Suppressor macrophage treated with lipopolysaccharide for 4 hours (primary cell): Measurements from ENCODE around the gene OXSR1.

Source experiments
- DNase-seq: peaks from one replicate; pipeline ENCODE4 v3.0.0-alpha.2; 2020

The OXSR1 gene

GRCh38 chr3:38164952-38165721 lies at the start of gene OXSR1:
TSS of gene OXSR1 (plus strand) at chr3:38165537. CDS start at chr3:38165877, 340 bp downstream.
- DNase-seq: peak; percentile 100

- no peak for DNase-seq
These were observed 49.5 kb upstream of the OXSR1 start for GRCh38 chr3:38115645-38116427.

- DNase-seq: no peak
These were observed 48.7 kb upstream of the OXSR1 start for GRCh38 chr3:38116471-38117162.

DNA sequence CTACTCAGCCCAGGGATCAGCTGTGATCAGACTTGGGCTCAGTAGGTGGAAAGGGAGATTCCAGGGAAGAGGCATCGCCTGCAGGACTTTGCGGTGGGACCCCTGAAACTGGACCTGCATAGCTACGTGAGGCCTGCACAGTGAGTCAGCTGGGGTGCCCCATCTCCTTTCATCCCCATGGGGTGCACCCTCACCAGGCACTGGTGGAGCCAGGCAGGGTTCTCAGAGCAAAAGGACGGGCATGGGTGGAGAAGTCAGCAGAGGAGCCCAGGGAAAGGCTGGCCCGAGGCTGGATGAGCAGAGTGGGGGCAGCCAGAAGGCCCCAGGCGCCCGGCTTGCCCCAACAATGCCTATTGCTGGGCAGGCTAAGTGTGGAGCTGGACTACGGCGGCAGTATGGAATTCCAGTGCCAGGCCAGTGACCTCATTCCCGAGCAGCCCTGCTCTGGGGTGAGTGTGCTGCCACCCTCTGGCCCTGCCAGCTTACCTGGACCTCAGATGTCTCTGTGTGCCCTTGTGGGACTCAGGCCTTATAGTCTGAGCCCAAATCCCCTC lies 48.1 kb upstream of the OXSR1 start:
- DNase-seq: no peak

DNA sequence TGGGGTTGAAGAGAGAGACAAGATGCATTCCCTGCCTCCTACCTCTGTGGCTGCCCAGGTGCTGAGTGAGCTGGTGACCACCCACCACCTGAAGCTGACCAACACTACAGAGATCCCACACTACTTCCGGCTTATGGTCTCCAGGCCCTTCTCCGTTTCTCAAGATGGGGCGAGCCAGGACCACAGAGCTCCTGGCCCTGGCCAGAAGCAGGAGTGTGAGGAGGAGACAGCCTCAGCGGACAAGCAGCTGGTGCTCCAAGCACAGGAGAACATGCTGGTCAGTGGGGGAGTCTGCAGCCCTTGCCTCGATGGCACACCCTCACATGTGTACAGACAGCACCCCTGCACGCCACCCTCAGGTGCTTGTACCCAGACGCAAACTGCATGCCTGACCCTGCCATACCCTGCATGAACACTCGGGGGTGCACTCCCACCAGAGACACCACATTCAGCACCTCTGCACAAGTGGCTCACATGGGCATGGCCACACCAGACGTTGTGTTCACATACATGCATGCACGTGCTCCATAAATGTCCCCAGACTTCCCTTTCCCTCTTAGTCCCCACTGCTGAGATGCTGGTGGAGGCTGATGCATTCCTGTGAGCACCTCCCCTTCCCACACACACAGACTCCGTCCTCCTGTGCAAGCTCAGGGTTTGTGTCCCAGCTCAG lies 47.5 kb upstream of the OXSR1 start:
- DNase-seq: peak; percentile 62

DNA sequence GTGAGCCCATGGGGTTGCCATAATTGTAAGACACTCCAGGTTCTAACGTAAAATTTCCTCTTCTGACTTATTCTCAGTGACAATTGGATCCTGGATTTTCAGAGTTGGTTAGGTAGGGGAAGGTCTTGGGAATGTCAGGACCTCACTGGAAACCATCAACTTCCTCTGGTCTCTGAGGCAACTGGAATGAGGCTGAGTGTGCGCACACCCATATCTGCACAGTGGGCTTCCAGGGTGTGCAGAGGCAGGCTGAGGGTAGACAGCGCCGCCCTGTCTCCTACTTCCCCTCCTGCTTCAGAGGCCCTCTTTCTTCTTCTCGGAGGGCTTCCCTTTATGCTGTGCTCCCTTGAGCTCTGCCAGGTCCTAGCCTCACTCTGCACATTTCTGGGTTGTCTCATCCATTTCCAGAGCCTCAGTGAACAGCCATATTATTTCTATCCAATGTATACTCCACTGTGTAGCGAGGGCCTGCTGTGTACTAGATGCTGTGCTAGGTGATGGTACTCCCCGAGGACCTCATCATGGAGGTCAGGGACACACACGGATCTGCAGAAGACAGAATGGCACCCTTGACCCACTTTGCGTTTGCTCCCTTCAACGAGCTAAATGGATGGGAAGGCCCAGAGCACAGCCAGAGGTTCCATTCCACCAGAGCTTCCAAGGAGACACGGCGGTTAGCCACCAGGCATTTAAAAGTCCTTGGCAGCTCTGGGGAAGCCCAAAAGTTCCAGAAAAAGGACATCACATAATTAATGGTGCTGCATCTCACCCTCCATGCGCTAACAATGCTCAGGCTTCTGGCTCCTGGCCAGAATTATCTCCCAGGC lies 46.7 kb upstream of the OXSR1 start:
- DNase-seq: no peak

DNA sequence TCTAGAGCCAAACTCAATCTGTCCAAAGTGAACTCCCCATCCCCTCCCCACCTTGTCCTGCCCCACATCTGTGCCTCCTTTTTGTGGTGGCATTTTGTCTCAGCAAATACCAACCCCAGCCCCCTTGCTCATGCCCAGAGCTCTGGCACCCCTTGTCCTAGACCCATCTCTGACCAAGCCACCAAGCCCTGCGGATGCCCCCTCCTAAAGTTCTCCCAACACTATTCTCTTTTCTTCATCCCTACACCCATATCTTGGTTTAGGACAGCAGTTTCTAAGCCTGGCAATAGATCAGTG lies 46.1 kb upstream of the OXSR1 start:
- no peak for DNase-seq

GRCh38 chr3:38119821-38120692 lies 45.3 kb upstream of the OXSR1 start:
- DNase-seq: no peak

DNA sequence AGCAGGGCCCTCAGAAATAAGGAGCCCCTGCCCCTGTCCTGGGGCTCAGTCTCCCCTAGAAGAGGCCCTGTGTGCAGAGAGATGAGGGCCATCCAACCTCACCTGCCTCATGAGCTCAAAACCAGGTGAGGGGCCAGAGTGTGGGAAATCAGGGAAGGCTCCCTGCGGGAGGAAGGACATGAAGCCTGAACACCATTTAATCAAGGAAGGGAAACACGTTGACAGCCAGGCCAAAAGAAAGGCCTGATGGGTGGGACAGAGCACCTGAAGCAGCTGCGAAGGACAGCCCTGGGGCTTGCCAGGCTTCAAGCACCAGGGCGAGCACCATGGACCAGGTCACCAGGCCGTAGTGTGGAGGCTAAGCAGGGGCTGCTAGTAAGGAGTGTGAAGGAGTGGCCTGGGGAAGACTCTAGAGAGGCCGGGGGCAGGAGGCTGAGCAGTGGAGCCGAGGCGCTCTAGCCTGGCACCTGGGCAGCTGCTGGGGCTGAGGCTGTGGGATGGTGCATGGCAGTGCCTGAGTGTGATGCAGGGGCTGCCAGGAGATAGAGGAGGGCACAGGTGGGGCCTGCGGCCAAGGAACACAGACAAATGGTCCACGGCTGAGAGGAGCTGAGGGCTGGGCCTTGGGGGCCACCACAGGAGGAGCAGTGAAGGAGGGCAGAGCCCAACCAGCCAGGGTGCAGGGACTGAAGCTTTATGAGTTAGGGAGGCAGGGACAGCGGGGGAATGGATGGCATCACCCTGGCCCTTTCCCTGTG lies 44.5 kb upstream of the OXSR1 start:
- no peak for DNase-seq

DNA sequence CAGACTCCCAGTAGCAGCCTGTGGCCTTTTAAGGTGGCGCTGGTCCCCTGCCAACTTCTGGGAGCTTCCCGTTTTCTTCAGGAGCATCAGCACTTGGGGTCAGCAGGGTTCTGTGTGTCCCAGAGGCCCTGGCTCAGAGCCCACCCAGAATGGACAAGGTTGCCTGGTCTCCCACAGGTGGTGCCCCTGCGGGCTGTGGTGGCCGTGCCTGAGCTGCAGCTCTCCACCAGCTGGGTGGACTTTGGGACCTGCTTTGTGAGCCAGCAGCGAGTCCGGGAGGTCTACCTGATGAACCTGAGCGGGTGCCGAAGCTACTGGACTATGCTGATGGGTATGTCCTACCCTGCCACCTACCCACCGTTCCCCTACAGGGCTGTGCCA lies 43.9 kb upstream of the OXSR1 start:
- DNase-seq: no peak

GRCh38 chr3:38121832-38122461 lies 43.4 kb upstream of the OXSR1 start:
- DNase-seq: no peak

DNA sequence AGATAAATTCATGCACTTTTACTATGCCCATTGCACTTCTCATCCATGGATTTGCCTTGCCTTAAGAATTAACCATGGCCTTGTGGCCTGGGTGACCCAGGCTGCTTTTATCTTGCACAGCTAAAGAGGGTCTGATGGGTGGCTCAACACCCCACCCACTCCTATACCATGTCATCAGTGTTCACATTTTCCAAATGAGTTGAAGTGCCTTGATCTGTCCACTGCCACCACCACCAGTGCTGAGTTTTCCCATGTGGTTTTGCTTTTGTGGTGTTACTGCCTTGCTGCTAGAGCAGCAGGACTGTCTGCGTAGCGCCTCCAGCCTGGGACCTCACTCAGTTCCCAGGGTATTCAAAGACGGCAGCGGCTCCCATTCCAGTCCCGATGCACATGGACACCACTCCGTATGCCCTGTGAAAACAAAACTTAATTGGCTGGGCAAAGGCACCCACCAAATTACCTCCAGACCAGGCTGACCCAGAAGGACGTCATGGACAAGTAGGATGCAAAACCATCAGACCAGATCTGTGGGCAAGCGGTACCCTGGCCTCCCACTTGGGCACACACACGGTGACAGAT lies 42.5 kb upstream of the OXSR1 start:
- DNase-seq: no peak

DNA sequence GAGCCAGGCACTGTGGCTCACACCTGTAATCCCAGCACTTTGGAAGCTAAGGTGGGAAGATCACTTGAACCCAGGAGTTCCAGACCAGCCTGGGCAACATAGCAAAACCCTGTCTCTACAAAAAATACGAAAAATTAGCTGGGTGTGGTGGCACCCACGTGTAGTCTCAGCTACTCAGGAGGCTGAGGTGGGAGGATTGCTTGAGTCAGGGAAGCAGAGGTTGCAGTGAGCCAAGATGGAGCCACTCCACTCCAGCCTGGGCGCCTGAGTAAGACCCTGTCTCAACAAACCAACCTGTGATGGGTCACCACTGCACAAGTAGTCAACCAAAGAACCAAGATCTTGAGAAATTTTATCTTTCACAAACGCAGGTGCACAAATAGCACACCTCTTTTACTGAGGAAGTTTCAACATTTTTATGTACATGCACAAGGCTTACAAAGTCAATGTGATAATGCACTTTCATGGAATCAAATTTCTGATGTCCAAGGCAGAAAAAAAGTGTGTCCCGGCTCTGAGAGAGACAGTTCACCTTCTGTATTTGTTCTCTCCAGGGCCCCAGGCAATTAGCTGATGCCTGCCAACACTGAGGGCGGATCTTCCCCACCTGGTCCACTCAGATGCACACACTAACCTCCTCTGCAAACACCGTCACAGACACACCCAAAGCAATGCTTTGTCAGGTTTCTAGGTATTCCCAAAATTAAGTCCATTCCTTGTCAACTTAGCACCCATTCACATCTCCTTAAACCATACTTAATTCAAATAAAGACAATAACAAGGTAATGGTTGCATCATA lies 40.8 kb upstream of the OXSR1 start:
- DNase-seq: no peak

- no peak for DNase-seq
These were observed 39.8 kb upstream of the OXSR1 start for GRCh38 chr3:38125305-38126120.

- DNase-seq: no peak
These were observed 39.0 kb upstream of the OXSR1 start for GRCh38 chr3:38126121-38126892.

GRCh38 chr3:38127611-38128302 lies 37.6 kb upstream of the OXSR1 start:
- peak; percentile 39 for DNase-seq
